HG02938 (cell line): Measurements from ENCODE around the gene ARF4.
"Not testable (repeated sequence)": the region's sequence is repeated elsewhere in the genome, so short reads cannot be mapped to it uniquely, and the experiment has no call there.

Experiments used
- ATAC-seq: cut with Tn5 transposase; IDR thresholded peaks from one replicate; pipeline ENCODE4 v1.9.1; 2021; ENCODE audit warnings: mild to moderate bottlenecking, moderate library complexity; ENCODE audit not compliant: unreplicated experiment

The ARF4 gene

GRCh38 chr3:57597127-57597923, at the start of gene ARF4:
ARF4 (minus strand) TSS chr3:57597344; CDS start chr3:57597140, 204 bp downstream.
- peak; percentile 88 for ATAC-seq

GRCh38 chr3:57646723-57647122, 49.6 kb upstream of the ARF4 start:
- no peak for ATAC-seq

- no peak for ATAC-seq
Measured at GRCh38 chr3:57644740-57645139, 47.6 kb upstream of the ARF4 start.

- ATAC-seq, result no peak
Measured at GRCh38 chr3:57637391-57637790, 40.2 kb upstream of the ARF4 start.

GRCh38 chr3:57634259-57634658, 37.1 kb upstream of the ARF4 start:
- not testable (repeated sequence) for ATAC-seq

DNA sequence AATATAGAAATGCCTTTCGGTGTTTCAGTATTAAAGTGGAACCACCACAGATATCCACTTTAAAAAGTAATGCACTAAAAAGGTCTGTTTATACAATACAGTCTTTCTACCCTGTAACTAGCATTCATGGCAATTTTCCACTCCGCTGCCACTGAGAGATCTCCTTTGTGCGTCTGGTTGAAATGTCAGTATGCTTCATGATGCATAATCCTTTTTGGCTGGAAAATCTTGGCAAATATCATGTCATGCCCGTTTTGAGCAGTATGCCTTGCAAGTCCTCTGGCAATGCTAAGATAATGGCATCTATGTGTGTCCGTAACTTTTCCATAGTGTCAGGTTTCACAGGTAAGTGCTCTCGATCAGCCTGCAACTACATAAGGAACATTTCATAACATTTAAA, 30.8 kb upstream of the ARF4 start:
- ATAC-seq, result no peak

DNA sequence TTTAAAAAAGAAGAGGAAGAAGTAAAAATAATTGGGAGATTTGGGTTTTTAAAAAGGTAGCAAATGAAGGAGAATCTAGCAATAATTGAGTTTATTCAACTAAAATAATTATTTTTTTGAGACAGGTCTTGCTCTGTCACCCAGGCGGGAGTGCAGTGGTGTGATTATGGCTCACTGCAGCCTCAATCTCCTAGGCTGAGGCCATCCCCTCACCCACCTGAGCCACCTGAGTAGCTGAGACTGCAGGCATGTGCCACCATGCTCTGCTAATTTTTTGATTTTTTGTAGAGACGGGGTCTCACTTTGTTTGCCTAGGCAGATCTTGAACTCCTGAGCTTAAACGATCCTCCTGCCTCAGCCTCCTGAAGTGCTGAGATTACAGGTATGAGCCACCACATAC, 27.7 kb upstream of the ARF4 start:
- ATAC-seq, result no peak

DNA sequence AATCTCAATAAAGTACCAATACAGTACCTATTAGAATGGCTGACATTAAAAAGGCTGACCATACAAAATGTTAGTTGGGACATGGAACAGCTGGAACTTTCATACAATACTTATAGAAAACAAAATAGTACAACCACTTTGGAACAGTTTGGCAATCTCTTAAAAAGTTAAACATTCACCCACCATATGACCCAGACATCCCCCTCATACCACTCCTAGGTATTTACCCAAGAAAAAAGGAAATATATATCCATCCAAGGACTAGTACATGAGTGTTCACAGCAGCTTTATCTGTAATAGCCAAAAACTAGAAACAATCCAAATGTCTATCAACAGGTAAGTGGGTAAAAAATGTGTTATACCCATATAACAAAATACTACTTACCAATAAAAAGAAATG, 25.2 kb upstream of the ARF4 start:
- ATAC-seq, result no peak

DNA sequence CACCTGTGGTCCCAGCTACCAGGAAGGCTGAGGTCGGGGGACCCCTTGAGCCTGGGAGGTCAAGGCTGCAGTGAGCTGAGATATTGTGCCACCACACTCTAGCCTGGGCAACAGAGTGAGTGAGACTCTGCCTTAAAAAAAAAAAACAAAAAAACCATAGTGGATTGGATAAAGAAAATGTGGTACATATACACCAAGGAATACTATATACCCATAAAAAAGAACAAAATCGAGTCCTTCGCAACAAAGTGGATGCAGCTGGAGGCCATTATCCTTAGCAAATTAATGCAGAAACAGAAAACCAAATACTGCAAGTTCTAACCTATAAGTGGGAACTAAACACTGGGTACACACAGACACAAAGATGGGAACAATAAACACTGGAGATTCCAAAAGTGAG, 20.6 kb upstream of the ARF4 start:
- no peak for ATAC-seq

- ATAC-seq, result no peak
Measured at GRCh38 chr3:57616233-57616632, 19.1 kb upstream of the ARF4 start.

GRCh38 chr3:57611870-57612269, 14.7 kb upstream of the ARF4 start:
- not testable (repeated sequence) for ATAC-seq

GRCh38 chr3:57605683-57606082, 8.5 kb upstream of the ARF4 start:
- no peak for ATAC-seq

GRCh38 chr3:57604971-57605370, 7.8 kb upstream of the ARF4 start:
- no peak for ATAC-seq

- no peak for ATAC-seq
Measured at GRCh38 chr3:57600195-57600594, 3.1 kb upstream of the ARF4 start.

- no peak for ATAC-seq
Measured at GRCh38 chr3:57598765-57599360, 1.7 kb upstream of the ARF4 start.

GRCh38 chr3:57596495-57597126, 533 bp downstream of the ARF4 start:
- ATAC-seq, result no peak

DNA sequence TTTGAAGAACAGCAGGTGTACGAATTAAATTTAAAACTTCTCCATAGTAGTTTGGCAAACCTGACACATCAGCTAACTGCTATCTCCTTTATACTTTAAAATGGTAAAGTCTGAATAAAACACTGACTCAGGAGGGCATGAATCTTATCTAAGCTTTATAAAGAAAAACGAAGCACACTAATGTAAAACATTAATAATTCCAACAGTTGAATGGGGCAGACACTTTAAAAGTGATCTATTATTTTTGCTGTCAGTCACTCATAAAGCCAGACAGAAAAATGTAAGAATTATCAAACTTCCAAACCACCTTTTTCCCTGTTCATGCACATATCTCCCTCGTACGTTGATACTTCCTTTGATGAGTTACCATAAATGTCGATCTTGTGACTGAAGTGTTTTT, 2.6 kb downstream of the ARF4 start:
- no peak for ATAC-seq

DNA sequence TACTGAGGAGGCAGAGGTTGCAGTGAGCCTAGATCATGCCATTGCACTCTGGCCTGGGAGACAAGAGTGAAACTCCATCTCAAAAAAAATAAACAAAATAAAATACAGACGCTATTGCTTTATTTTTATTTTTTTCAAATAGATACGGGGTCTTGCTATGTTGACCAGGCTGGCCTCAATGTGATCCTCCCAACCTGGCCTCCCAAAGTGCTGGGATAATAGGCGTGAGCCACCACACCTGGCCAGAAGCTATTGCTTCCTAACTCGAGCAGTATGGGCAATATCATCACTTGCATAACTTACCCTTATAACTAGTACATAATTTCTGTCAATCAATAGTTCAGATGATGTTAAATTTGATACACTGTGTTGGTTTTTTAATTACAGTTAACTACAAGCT, 3.0 kb downstream of the ARF4 start:
- ATAC-seq, result no peak

DNA sequence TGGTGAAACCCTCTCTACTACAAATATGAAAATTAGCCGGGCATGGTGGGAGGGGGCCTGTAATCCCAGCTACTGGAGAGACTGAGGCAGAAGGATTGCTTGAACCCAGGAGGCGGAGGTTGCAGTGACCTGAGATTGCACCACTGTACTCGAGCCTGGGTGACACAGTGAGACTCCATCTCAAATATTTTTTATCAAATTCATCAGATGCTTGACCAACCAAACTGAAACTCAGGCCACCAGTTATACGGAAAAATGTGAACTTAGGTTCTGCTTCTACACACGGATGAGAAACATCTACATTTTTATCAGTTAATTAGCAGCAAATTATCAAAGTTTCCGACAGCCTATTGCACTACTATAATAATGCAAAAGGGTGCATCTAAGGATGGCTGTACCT, 4.8 kb downstream of the ARF4 start:
- no peak for ATAC-seq

DNA sequence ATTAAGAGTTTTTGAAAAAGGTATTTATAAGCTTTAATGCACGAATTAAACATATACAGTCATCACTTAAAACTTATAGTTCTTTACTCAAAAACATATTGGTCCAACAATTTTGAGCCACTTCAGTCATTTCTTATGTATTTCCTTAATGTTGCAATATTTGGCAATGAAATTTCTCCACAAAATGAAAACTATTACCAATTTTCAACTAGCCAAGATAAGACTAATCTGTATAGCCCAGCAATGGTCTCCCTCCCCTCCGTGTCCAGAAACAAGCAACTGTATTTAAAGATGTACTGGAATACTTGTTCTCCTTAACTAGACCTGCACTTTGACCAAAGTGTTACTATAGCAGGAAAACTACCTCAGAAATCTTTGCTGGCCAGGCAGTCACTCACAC, 9.2 kb downstream of the ARF4 start:
- ATAC-seq, result no peak

DNA sequence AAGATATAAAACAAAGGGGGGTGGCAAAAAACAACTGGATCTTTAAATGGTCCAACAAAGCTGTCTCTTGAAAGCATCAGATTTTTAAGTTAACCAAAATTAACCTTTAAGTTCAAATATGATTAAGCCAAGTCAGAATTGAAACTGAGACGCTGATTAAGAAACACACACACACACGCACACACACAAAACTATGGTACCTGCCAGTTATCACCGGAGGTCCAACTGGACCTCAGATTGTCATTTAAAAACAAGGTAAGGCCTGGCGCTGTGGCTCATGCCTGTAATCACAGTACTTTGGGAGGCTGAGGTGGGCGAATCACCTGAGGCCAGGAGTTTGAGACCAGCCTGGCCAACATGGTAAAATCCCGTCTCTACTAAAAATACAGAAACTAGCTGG, 10.4 kb downstream of the ARF4 start:
- no peak for ATAC-seq

- no peak for ATAC-seq
Measured at GRCh38 chr3:57583544-57583943, 13.6 kb downstream of the ARF4 start.
